HEK293 (cell line): Measurements from ENCODE around the gene CD300LF.

Experiments
- CTCF ChIP-seq: fragments of 450-650 bp; formaldehyde crosslinking; IDR thresholded peaks from 2 replicates; pipeline ENCODE4 v1.5.1; 2016; ENCODE audit warnings: missing biosample characterization, missing genetic modification characterization
- PRDM1 ChIP-seq: fragments of 450-650 bp; formaldehyde crosslinking; IDR thresholded peaks from 2 replicates; pipeline ENCODE4; 2016; ENCODE audit warnings: missing biosample characterization, missing genetic modification characterization
- SCRT2 ChIP-seq: fragments of 450-650 bp; formaldehyde crosslinking; IDR thresholded peaks from 2 replicates; pipeline ENCODE4 v1.5.1; 2016; ENCODE audit warnings: missing biosample characterization, missing genetic modification characterization
- YY1 ChIP-seq: fragments of 450-650 bp; formaldehyde crosslinking; IDR thresholded peaks from 2 replicates; pipeline ENCODE4 v1.5.1; 2018; ENCODE audit warnings: missing biosample characterization, missing genetic modification characterization
- ZEB2 ChIP-seq: fragments of 450-650 bp; formaldehyde crosslinking; IDR thresholded peaks from 2 replicates; pipeline ENCODE4 v1.5.1; 2016; ENCODE audit warnings: missing biosample characterization, missing genetic modification characterization
- ZFP37 ChIP-seq: fragments of 450-650 bp; formaldehyde crosslinking; IDR thresholded peaks from 2 replicates; pipeline ENCODE4 v1.5.1; 2016; ENCODE audit warnings: missing biosample characterization, missing genetic modification characterization
- ZNF239 ChIP-seq: fragments of 450-650 bp; formaldehyde crosslinking; IDR thresholded peaks from 2 replicates; pipeline ENCODE4 v1.5.1; 2016; ENCODE audit warnings: missing biosample characterization, missing genetic modification characterization
- ZNF510 ChIP-seq: fragments of 450-650 bp; formaldehyde crosslinking; IDR thresholded peaks from 2 replicates; pipeline ENCODE4 v1.5.1; 2018; ENCODE audit warnings: mild to moderate bottlenecking, missing genetic modification characterization, missing biosample characterization; ENCODE audit not compliant: insufficient replicate concordance
- TF ChIP-seq, protein P1 (sequence below): fragments of 450-650 bp; formaldehyde crosslinking; IDR thresholded peaks from 2 replicates; pipeline ENCODE4 v1.5.1; 2016; ENCODE audit warnings: missing biosample characterization, missing genetic modification characterization
- TF ChIP-seq, protein P2 (sequence below): fragments of 450-650 bp; formaldehyde crosslinking; IDR thresholded peaks from 2 replicates; pipeline ENCODE4 v1.5.1; 2016; ENCODE audit warnings: missing biosample characterization, missing genetic modification characterization
- TF ChIP-seq, protein P3 (sequence below): fragments of 450-650 bp; formaldehyde crosslinking; conservative IDR thresholded peaks from 2 replicates; pipeline ENCODE4 v1.5.1; 2016; ENCODE audit warnings: low read depth, missing biosample characterization, missing genetic modification characterization

DNA sequence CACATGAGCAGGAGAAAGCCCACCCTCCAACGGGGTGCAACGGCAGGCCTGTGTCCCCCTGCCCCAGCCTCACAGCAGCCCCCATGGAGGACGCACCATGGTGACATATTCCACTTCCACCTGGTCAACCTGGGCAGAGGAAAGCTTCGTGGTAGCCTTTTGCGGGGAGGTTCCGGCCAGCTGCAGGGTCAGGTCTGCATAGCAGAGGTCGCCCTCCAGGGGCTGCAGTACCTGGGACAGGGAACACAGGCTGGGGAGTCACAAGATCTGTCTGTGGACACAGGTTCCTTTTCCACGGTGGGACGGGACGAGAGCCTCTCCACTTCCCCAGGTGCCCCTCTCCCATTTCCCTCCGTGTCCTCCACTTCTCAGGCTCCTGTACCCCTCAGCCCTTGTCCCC lies 17.1 kb downstream of the CD300LF start:
- TF ChIP-seq, protein P1, sequence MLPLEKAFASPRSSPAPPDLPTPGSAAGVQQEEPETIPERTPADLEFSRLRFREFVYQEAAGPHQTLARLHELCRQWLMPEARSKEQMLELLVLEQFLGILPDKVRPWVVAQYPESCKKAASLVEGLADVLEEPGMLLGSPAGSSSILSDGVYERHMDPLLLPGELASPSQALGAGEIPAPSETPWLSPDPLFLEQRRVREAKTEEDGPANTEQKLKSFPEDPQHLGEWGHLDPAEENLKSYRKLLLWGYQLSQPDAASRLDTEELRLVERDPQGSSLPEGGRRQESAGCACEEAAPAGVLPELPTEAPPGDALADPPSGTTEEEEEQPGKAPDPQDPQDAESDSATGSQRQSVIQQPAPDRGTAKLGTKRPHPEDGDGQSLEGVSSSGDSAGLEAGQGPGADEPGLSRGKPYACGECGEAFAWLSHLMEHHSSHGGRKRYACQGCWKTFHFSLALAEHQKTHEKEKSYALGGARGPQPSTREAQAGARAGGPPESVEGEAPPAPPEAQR: no peak
- TF ChIP-seq CTCF (tag by site-specific recombination) (no peak), YY1 (tag by site-specific recombination) (no peak), ZFP37 (tag by site-specific recombination) (no peak), SCRT2 (tag by site-specific recombination) (no peak), ZNF239 (no peak), ZNF510 (tag by site-specific recombination) (no peak), ZEB2 (no peak), PRDM1 (tag by site-specific recombination) (no peak)
- TF ChIP-seq, protein P2, sequence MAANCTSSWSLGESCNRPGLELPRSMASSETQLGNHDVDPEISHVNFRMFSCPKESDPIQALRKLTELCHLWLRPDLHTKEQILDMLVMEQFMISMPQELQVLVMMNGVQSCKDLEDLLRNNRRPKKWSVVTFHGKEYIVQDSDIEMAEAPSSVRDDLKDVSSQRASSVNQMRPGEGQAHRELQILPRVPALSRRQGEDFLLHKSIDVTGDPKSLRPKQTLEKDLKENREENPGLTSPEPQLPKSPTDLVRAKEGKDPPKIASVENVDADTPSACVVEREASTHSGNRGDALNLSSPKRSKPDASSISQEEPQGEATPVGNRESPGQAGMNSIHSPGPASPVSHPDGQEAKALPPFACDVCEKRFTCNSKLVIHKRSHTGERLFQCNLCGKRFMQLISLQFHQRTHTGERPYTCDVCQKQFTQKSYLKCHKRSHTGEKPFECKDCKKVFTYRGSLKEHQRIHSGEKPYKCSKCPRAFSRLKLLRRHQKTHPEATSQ (tag by site-specific recombination): no peak
- TF ChIP-seq, protein P3, sequence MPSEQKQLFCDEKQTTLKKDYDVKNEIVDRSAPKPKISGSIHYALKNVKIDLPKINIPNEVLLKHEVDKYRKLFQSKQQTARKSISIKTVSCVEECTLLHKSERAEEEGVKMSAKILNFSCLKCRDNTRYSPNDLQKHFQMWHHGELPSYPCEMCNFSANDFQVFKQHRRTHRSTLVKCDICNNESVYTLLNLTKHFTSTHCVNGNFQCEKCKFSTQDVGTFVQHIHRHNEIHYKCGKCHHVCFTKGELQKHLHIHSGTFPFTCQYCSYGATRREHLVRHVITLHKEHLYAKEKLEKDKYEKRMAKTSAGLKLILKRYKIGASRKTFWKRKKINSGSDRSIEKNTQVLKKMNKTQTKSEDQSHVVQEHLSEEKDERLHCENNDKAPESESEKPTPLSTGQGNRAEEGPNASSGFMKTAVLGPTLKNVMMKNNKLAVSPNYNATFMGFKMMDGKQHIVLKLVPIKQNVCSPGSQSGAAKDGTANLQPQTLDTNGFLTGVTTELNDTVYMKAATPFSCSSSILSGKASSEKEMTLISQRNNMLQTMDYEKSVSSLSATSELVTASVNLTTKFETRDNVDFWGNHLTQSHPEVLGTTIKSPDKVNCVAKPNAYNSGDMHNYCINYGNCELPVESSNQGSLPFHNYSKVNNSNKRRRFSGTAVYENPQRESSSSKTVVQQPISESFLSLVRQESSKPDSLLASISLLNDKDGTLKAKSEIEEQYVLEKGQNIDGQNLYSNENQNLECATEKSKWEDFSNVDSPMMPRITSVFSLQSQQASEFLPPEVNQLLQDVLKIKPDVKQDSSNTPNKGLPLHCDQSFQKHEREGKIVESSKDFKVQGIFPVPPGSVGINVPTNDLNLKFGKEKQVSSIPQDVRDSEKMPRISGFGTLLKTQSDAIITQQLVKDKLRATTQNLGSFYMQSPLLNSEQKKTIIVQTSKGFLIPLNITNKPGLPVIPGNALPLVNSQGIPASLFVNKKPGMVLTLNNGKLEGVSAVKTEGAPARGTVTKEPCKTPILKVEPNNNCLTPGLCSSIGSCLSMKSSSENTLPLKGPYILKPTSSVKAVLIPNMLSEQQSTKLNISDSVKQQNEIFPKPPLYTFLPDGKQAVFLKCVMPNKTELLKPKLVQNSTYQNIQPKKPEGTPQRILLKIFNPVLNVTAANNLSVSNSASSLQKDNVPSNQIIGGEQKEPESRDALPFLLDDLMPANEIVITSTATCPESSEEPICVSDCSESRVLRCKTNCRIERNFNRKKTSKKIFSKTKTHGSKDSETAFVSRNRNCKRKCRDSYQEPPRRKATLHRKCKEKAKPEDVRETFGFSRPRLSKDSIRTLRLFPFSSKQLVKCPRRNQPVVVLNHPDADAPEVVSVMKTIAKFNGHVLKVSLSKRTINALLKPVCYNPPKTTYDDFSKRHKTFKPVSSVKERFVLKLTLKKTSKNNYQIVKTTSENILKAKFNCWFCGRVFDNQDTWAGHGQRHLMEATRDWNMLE (tag by site-specific recombination): no peak
